Panc1 (cell line): ENCODE data around the gene USP14.

Source experiments
- POLR2AphosphoS5 ChIP-seq: IDR thresholded peaks from 2 replicates; pipeline ENCODE4 v1.6.1; 2012; ENCODE audit warnings: mild to moderate bottlenecking, low read depth, low read length, moderate library complexity
- SIN3A ChIP-seq: IDR thresholded peaks from 2 replicates; pipeline ENCODE4 v1.6.1; 2012; ENCODE audit warnings: low read depth, mild to moderate bottlenecking, low read length, moderate library complexity, borderline replicate concordance; ENCODE audit not compliant: insufficient read depth
- TCF7L2 ChIP-seq: IDR thresholded peaks from 2 replicates; pipeline ENCODE4 v1.6.1; 2011; ENCODE audit warnings: mild to moderate bottlenecking, low read depth, low read length, inconsistent platforms
- TF ChIP-seq, protein P1 (sequence below): fragments of 450-650 bp; IDR thresholded peaks from 2 replicates; pipeline ENCODE4 v1.5.1; 2017; ENCODE audit warnings: mild to moderate bottlenecking

- TF ChIP-seq, protein P1, sequence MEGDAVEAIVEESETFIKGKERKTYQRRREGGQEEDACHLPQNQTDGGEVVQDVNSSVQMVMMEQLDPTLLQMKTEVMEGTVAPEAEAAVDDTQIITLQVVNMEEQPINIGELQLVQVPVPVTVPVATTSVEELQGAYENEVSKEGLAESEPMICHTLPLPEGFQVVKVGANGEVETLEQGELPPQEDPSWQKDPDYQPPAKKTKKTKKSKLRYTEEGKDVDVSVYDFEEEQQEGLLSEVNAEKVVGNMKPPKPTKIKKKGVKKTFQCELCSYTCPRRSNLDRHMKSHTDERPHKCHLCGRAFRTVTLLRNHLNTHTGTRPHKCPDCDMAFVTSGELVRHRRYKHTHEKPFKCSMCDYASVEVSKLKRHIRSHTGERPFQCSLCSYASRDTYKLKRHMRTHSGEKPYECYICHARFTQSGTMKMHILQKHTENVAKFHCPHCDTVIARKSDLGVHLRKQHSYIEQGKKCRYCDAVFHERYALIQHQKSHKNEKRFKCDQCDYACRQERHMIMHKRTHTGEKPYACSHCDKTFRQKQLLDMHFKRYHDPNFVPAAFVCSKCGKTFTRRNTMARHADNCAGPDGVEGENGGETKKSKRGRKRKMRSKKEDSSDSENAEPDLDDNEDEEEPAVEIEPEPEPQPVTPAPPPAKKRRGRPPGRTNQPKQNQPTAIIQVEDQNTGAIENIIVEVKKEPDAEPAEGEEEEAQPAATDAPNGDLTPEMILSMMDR: no peak
- TF ChIP-seq POLR2AphosphoS5 (no peak), SIN3A (no peak), TCF7L2 (no peak)
These were observed 9.5 kb upstream of the USP14 start for GRCh38 chr18:148841-149240.
